GM12892 (cell line): ENCODE results near the gene POLA1.

Experiments
- POLR2A ChIP-seq: IDR thresholded peaks from 2 replicates; pipeline ENCODE4 v1.6.1; 2011; ENCODE audit warnings: low read depth, low read length, control low read depth
- POLR2AphosphoS5 ChIP-seq: IDR thresholded peaks from 2 replicates; pipeline ENCODE4 v1.6.1; 2011; ENCODE audit warnings: low read depth, low read length, control low read depth
- TAF1 ChIP-seq: IDR thresholded peaks from 2 replicates; pipeline ENCODE4 v1.6.1; 2011; ENCODE audit warnings: low read depth, mild to moderate bottlenecking, control low read depth, low read length, borderline replicate concordance

- no peak for TF ChIP-seq POLR2A
- no peak for TF ChIP-seq TAF1
- TF ChIP-seq POLR2AphosphoS5 = no peak
Observed at GRCh38 chrX:24858004-24858746, 164.5 kb downstream of the POLA1 start.
